ENCODE data around the gene TCF4. TPM values are rescaled to one million over a fixed set of nuclear protein-coding genes. Genes with fewer than 3 reads are reported as not detected.

Gene TCF4
- total RNA-seq, 1 experiment from 2014 or later, result 12.5 TPM

DNA sequence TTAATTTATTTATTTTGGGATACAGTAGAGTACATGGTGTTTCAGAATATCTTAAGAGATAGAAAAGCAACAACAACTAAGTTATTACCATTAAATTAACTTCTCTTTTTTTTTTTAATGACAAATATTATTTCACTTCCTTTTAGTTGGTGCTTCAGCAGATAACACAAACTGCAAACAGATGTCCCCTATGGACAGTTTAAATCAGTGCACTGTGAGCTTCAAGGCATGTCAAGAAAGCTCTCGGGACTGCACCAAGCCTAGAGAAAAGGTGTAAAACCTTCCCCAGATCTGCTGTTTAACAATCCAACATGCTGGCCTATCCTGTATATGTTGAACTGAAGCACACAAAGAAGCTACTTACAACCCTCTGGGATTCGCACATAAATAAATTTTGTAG is 122.7 kb downstream of the TCF4 start:
- Histone ChIP-seq H3K27me3 (ENCODE audit: low read length) (no peaks in the 10 kb centered on the region), H3K9ac (ENCODE audit: low read length) (no peak overlapping the region), H3F3A (ENCODE audit: low read length, unreplicated experiment) (no peaks in the 10 kb centered on the region), H3K9me2 (replicated peaks; ENCODE audit: low read length) (no peaks in the 10 kb centered on the region), H3K79me2 (ENCODE audit: low read length) (no peaks in the 10 kb centered on the region), H3K27ac (ENCODE audit: low read length) (no peak overlapping the region), H3K9me3 (ENCODE audit: low read length) (no peaks in the 10 kb centered on the region), H3K36me3 (ENCODE audit: low read depth, low read length) (no peaks in the 10 kb centered on the region), H3K4me3 (ENCODE audit: low read length) (no peak overlapping the region), H3K4me1 (ENCODE audit: insufficient read depth, low read length) (no peaks in the 10 kb centered on the region), H3K4me2 (ENCODE audit: low read length) (no peak overlapping the region), H4K20me1 (ENCODE audit: low read length) (no peaks in the 10 kb centered on the region), H2AFZ (ENCODE audit: low read length) (no peak overlapping the region)
- no TSS peak for BruUV-seq (replicated peaks)
- ChIA-PET POLR2A (ENCODE audit: unreplicated experiment) (no interaction called here), CTCF (no interaction called here)
- intact Hi-C loops (cut with micrococcal nuclease), result no loop called here
- no peak for TF ChIP-seq EZH2 (IDR thresholded peaks at IDR 0.05; ENCODE audit: low read length, unreplicated experiment)
- no peak for TF ChIP-seq EZH2phosphoT487 (IDR thresholded peaks at IDR 0.05; ENCODE audit: borderline replicate concordance, low read length)
- no peak for TF ChIP-seq CTCF (conservative IDR thresholded peaks at IDR 0.05; ENCODE audit: low read depth, low read length)
- DNase-seq, result no peak
- ATAC-seq, result no peak

GRCh38 chr18:55464581-55464980 is 123.4 kb downstream of the TCF4 start:
- DNase-seq, result no peak
- H3K79me2 ChIP-seq (ENCODE audit: low read length), result no peaks in the 10 kb centered on the region
- H3K36me3 ChIP-seq (ENCODE audit: low read depth, low read length), result no peaks in the 10 kb centered on the region
- no TSS peak for BruUV-seq (replicated peaks)
- no peaks in the 10 kb centered on the region for H3F3A ChIP-seq (ENCODE audit: low read length, unreplicated experiment)
- POLR2A ChIA-PET (ENCODE audit: unreplicated experiment), result no interaction called here
- TF ChIP-seq EZH2 (IDR thresholded peaks at IDR 0.05; ENCODE audit: low read length, unreplicated experiment), result no peak
- TF ChIP-seq CTCF (conservative IDR thresholded peaks at IDR 0.05; ENCODE audit: low read depth, low read length), result no peak
- no peak for TF ChIP-seq EZH2phosphoT487 (IDR thresholded peaks at IDR 0.05; ENCODE audit: borderline replicate concordance, low read length)
- H3K4me3 ChIP-seq (ENCODE audit: low read length), result no peak overlapping the region
- no peak overlapping the region for H3K4me2 ChIP-seq (ENCODE audit: low read length)
- CTCF ChIA-PET, result no interaction called here
- H3K9me2 ChIP-seq (replicated peaks; ENCODE audit: low read length), result no peaks in the 10 kb centered on the region
- intact Hi-C loops (cut with micrococcal nuclease), result no loop called here
- no peak for ATAC-seq
- no peak overlapping the region for H3K9ac ChIP-seq (ENCODE audit: low read length)
- no peak overlapping the region for H3K27ac ChIP-seq (ENCODE audit: low read length)
- H3K27me3 ChIP-seq (ENCODE audit: low read length), result no peaks in the 10 kb centered on the region
- H3K4me1 ChIP-seq (ENCODE audit: insufficient read depth, low read length), result no peaks in the 10 kb centered on the region
- H3K9me3 ChIP-seq (ENCODE audit: low read length), result no peaks in the 10 kb centered on the region
- H2AFZ ChIP-seq (ENCODE audit: low read length), result no peak overlapping the region
- no peaks in the 10 kb centered on the region for H4K20me1 ChIP-seq (ENCODE audit: low read length)

DNA sequence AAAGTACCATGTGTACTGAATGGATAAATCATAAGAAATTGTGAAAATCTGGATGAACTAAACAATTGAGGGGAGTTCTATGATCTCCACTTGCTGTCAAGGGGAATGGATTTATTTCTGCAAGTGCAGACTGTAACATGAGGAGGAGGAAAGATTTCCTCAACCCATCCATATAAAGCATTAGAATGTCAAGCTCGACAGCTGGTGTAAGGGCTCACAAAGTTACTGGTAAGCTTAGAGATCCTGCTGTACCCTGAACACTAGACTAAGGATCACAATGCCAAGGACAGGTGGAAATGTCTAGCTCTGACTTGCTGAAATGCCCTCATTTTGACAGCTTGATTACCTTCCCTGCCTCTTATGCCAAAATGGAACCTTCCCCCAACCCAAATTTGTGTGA is 125.3 kb downstream of the TCF4 start:
- H3K79me2 ChIP-seq (ENCODE audit: low read length), result no peaks in the 10 kb centered on the region

More for the DNA sequence above, 125.3 kb downstream of the TCF4 start:
- Histone ChIP-seq H3K4me3 (ENCODE audit: low read length) (no peak overlapping the region), H3K9me3 (ENCODE audit: low read length) (no peaks in the 10 kb centered on the region), H3K36me3 (ENCODE audit: low read depth, low read length) (no peaks in the 10 kb centered on the region), H3K4me1 (ENCODE audit: insufficient read depth, low read length) (no peaks in the 10 kb centered on the region), H3K27me3 (ENCODE audit: low read length) (no peaks in the 10 kb centered on the region), H4K20me1 (ENCODE audit: low read length) (no peaks in the 10 kb centered on the region), H3K4me2 (ENCODE audit: low read length) (no peak overlapping the region), H3K9me2 (replicated peaks; ENCODE audit: low read length) (no peaks in the 10 kb centered on the region), H3K9ac (ENCODE audit: low read length) (no peak overlapping the region), H3K27ac (ENCODE audit: low read length) (no peak overlapping the region), H2AFZ (ENCODE audit: low read length) (no peak overlapping the region), H3F3A (ENCODE audit: low read length, unreplicated experiment) (no peaks in the 10 kb centered on the region)
- BruUV-seq (replicated peaks), result no TSS peak
- no peak for ATAC-seq
- ChIA-PET POLR2A (ENCODE audit: unreplicated experiment) (no interaction called here), CTCF (no interaction called here)
- TF ChIP-seq CTCF (conservative IDR thresholded peaks at IDR 0.05; ENCODE audit: low read depth, low read length) (no peak), EZH2phosphoT487 (IDR thresholded peaks at IDR 0.05; ENCODE audit: borderline replicate concordance, low read length) (no peak), EZH2 (IDR thresholded peaks at IDR 0.05; ENCODE audit: low read length, unreplicated experiment) (no peak)
- no peak for DNase-seq
- intact Hi-C loops (cut with micrococcal nuclease), result no loop called here
